T-helper 2 cell (primary cell): ENCODE data around the gene UBXN11.

ENCODE experiments used
- DNase-seq, 5 experiments: peaks; one replicate each; pipeline versions ENCODE4 v3.0.0 to v3.0.0-alpha.2; 2012 to 2022
- total RNA-seq, 2 donors: gene quantifications; one replicate each; lab custom pipeline; 2026; lab: John Stamatoyannopoulos, UW

The UBXN11 gene
- total RNA-seq: 27.1 to 37.2 reads per million in 2 donors

- peak; percentile 74 to 98 (median 90) for DNase-seq
Observed at GRCh38 chr1:26306290-26307229, at the start of gene UBXN11. TSS of gene UBXN11 (minus strand) at chr1:26306636. CDS start at chr1:26302883, 3,753 bp downstream.

GRCh38 chr1:26356106-26356505 lies 49.7 kb upstream of the UBXN11 start:
- no peak for DNase-seq

GRCh38 chr1:26354972-26355371 lies 48.5 kb upstream of the UBXN11 start:
- DNase-seq: no peak

GRCh38 chr1:26353976-26354820 lies 47.8 kb upstream of the UBXN11 start, which contains the start of gene CRYBG2:
TSS of gene CRYBG2 (minus strand) at chr1:26354130. CDS start at chr1:26346657, 7,473 bp downstream.
- DNase-seq: no peak

- no peak for DNase-seq
Observed at GRCh38 chr1:26353210-26353859, 46.9 kb upstream of the UBXN11 start.

- no peak for DNase-seq
Observed at GRCh38 chr1:26352338-26352679, 45.9 kb upstream of the UBXN11 start.

GRCh38 chr1:26351590-26352337 lies 45.3 kb upstream of the UBXN11 start:
- no peak for DNase-seq

- no peak for DNase-seq
Observed at GRCh38 chr1:26350701-26351589, 44.5 kb upstream of the UBXN11 start.

- DNase-seq: no peak
Observed at GRCh38 chr1:26350343-26350700, 43.9 kb upstream of the UBXN11 start.

- no peak for DNase-seq
Observed at GRCh38 chr1:26349877-26350244, 43.4 kb upstream of the UBXN11 start.

- no peak for DNase-seq
Observed at GRCh38 chr1:26349188-26349876, 42.9 kb upstream of the UBXN11 start.

GRCh38 chr1:26346274-26347033 lies 40.0 kb upstream of the UBXN11 start:
- DNase-seq: no peak

- DNase-seq: no peak
Observed at GRCh38 chr1:26345718-26346117, 39.3 kb upstream of the UBXN11 start.

GRCh38 chr1:26344147-26344920 lies 37.9 kb upstream of the UBXN11 start:
- no peak for DNase-seq

- DNase-seq: no peak
Observed at GRCh38 chr1:26340047-26340481, 33.6 kb upstream of the UBXN11 start.

- no peak for DNase-seq
Observed at GRCh38 chr1:26338670-26339069, 32.2 kb upstream of the UBXN11 start.

GRCh38 chr1:26337625-26338024 lies 31.2 kb upstream of the UBXN11 start:
- no peak for DNase-seq

- DNase-seq: no peak
Observed at GRCh38 chr1:26337206-26337535, 30.7 kb upstream of the UBXN11 start.
